ENCODE data around the gene RHBDF2. TPM values are rescaled to one million over a fixed set of nuclear protein-coding genes. Genes with fewer than 3 reads are reported as not detected.
A peak's percentile ranks its signal among the peaks of the same experiment; 100 is the strongest.

Gene RHBDF2
- total RNA-seq, 1 experiment from 2014 or later: 33.0 TPM

DNA sequence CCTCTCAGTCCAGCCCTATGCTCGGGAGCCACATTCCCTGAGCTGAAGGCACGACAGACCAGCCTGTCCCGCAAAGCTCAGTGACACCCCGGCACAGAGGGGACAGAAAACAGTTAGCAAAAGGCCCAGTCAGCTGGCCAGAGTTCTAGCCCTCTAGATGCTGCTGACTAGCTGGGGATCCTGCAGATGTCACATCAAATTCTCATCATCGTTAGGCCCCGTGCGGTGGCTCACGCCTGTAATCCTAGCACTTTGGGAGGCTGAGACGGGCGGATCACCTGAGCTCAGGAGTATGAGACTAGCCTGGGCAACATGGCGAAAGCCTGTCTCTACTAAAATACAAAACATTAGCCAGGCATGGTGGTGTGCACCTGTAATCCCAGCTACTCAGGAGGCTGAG, 65.5 kb downstream of the RHBDF2 start:
- CTCF ChIA-PET: interaction anchor here (0.8 to 2.0 kb wide), 7 partner anchors 8 to 51 kb away, joined by 3 to 12 read pairs (median 6); partner anchors contain the start of gene AANAT
- H3K9me3 Mint-ChIP-seq: no peaks in the 10 kb centered on the region
- DNase-seq (ENCODE audit: low spot score): no peak
- no peaks in the 10 kb centered on the region for H3K27me3 Mint-ChIP-seq (ENCODE audit: low read depth)
- peaks cover 70% of the 10 kb centered on the region for H3K4me1 Mint-ChIP-seq
- peak overlapping the region; percentile 54; the same call in 1 of the 2 replicates for H3K27ac Mint-ChIP-seq
- no peak for ATAC-seq
- no peaks in the 10 kb centered on the region for H3K36me3 Mint-ChIP-seq
- TF ChIP-seq SMAD3 (CRISPR knock-in tag; IDR thresholded peaks at IDR 0.05; ENCODE audit: borderline replicate concordance) (no peak), ZNF263 (CRISPR knock-in tag; IDR thresholded peaks at IDR 0.05; ENCODE audit: low read depth) (no peak), ZNF416 (CRISPR knock-in tag; IDR thresholded peaks at IDR 0.05) (no peak), JAZF1 (CRISPR knock-in tag; IDR thresholded peaks at IDR 0.05) (no peak), ATF1 (CRISPR knock-in tag; IDR thresholded peaks at IDR 0.05) (no peak), NR2C2 (CRISPR knock-in tag; IDR thresholded peaks at IDR 0.05) (no peak), FOXP1 (CRISPR knock-in tag; IDR thresholded peaks at IDR 0.05; ENCODE audit: borderline replicate concordance) (no peak), NFE2L1 (CRISPR knock-in tag; IDR thresholded peaks at IDR 0.05) (no peak), SOX15 (CRISPR knock-in tag; IDR thresholded peaks at IDR 0.05) (no peak)
- TF ChIP-seq, protein P1, sequence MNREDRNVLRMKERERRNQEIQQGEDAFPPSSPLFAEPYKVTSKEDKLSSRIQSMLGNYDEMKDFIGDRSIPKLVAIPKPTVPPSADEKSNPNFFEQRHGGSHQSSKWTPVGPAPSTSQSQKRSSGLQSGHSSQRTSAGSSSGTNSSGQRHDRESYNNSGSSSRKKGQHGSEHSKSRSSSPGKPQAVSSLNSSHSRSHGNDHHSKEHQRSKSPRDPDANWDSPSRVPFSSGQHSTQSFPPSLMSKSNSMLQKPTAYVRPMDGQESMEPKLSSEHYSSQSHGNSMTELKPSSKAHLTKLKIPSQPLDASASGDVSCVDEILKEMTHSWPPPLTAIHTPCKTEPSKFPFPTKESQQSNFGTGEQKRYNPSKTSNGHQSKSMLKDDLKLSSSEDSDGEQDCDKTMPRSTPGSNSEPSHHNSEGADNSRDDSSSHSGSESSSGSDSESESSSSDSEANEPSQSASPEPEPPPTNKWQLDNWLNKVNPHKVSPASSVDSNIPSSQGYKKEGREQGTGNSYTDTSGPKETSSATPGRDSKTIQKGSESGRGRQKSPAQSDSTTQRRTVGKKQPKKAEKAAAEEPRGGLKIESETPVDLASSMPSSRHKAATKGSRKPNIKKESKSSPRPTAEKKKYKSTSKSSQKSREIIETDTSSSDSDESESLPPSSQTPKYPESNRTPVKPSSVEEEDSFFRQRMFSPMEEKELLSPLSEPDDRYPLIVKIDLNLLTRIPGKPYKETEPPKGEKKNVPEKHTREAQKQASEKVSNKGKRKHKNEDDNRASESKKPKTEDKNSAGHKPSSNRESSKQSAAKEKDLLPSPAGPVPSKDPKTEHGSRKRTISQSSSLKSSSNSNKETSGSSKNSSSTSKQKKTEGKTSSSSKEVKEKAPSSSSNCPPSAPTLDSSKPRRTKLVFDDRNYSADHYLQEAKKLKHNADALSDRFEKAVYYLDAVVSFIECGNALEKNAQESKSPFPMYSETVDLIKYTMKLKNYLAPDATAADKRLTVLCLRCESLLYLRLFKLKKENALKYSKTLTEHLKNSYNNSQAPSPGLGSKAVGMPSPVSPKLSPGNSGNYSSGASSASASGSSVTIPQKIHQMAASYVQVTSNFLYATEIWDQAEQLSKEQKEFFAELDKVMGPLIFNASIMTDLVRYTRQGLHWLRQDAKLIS (CRISPR knock-in tag; IDR thresholded peaks at IDR 0.05; ENCODE audit: borderline replicate concordance): no peak
- TF ChIP-seq, protein P2, sequence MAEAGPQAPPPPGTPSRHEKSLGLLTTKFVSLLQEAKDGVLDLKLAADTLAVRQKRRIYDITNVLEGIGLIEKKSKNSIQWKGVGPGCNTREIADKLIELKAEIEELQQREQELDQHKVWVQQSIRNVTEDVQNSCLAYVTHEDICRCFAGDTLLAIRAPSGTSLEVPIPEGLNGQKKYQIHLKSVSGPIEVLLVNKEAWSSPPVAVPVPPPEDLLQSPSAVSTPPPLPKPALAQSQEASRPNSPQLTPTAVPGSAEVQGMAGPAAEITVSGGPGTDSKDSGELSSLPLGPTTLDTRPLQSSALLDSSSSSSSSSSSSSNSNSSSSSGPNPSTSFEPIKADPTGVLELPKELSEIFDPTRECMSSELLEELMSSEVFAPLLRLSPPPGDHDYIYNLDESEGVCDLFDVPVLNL (CRISPR knock-in tag; IDR thresholded peaks at IDR 0.05; ENCODE audit: borderline replicate concordance, low read depth): no peak
- TF ChIP-seq, protein P3, sequence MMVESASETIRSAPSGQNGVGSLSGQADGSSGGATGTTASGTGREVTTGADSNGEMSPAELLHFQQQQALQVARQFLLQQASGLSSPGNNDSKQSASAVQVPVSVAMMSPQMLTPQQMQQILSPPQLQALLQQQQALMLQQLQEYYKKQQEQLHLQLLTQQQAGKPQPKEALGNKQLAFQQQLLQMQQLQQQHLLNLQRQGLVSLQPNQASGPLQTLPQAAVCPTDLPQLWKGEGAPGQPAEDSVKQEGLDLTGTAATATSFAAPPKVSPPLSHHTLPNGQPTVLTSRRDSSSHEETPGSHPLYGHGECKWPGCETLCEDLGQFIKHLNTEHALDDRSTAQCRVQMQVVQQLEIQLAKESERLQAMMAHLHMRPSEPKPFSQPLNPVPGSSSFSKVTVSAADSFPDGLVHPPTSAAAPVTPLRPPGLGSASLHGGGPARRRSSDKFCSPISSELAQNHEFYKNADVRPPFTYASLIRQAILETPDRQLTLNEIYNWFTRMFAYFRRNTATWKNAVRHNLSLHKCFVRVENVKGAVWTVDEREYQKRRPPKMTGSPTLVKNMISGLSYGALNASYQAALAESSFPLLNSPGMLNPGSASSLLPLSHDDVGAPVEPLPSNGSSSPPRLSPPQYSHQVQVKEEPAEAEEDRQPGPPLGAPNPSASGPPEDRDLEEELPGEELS (CRISPR knock-in tag; IDR thresholded peaks at IDR 0.05): no peak
- TF ChIP-seq, protein P4, sequence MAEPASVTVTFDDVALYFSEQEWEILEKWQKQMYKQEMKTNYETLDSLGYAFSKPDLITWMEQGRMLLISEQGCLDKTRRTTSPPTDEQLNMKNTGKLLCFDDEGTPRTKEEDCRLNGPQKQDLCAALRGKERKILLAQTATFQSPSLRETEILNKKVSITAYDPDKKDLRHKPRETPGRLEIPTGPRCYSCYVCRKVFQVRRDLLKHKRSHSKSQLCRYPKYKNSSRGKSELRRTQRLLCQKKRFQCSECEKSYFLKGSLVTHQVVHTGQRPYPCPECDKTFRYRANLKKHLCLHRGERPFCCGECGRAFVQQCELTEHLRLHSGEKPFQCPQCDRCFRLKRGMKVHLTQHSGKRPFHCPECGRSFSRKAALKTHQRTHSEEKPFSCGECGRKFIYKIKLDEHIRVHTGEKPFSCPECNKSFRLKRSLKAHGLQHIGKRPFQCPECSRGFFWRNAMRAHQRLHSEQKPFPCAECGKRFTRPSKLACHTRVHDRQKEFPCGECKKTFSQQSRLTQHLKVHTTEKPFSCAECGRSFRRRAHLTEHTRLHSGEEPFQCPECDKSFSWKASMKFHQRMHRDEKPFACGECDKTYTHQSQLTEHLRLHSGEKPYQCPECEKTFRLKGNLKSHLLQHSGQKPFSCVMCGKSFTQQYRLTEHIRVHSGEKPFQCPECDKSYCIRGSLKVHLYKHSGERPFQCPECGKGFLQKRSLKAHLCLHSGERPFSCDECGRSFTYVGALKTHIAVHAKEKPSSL (CRISPR knock-in tag; conservative IDR thresholded peaks at IDR 0.05): no peak
- no peak overlapping the region for H3K4me3 Mint-ChIP-seq
- POLR2A ChIA-PET: interaction anchor here (0.5 kb wide), 1 partner anchor 16 kb away, joined by 3 read pairs; no protein-coding TSS in a partner anchor

DNA sequence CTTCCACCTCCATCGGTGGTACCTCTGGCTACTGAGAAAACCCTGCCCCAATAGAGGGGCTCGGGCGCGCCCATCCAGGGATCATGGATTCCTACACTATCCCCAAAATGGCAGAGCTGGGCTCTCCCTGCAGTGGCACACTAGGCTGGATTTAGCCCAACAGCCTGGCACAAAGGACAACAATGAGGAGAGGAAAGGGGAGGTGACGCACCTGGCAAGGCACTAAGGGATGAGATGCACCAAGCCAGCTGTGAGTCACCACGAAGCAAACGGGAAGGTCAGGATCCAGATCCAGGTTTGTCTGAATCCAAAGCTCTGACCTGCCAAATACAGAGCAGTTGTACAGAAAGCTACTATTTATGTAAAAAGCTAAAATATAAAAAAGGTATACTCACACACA, 66.4 kb downstream of the RHBDF2 start:
- Mint-ChIP-seq H3K36me3 (no peaks in the 10 kb centered on the region), H3K4me1 (peaks cover 72% of the 10 kb centered on the region), H3K27ac (peak overlapping the region; percentile 77), H3K27me3 (ENCODE audit: low read depth) (no peaks in the 10 kb centered on the region), H3K4me3 (no peak overlapping the region), H3K9me3 (no peaks in the 10 kb centered on the region)
- ATAC-seq (no peak), DNase-seq (ENCODE audit: low spot score) (no peak)
- ChIA-PET CTCF (interaction anchor here (0.8 to 2.0 kb wide), 6 partner anchors 14 to 50 kb away, joined by 3 to 12 read pairs (median 6); partner anchors contain the start of gene AANAT), POLR2A (interaction anchor here (0.6 kb wide), 1 partner anchor 371 kb away, joined by 3 read pairs; no protein-coding TSS in a partner anchor)
- TF ChIP-seq ZNF671 (CRISPR knock-in tag; IDR thresholded peaks at IDR 0.05) (no peak), MXD4 (CRISPR knock-in tag; IDR thresholded peaks at IDR 0.05; ENCODE audit: borderline replicate concordance) (no peak)

All from WTC11 (cell line).